Globus pallidus (tissue), 1 donor: ENCODE data around the gene VPS37D.
"Not testable (repeated sequence)": the region's sequence is repeated elsewhere in the genome, so short reads cannot be mapped to it uniquely, and the experiment has no call there.

ENCODE experiments used
- DNase-seq: peaks from one replicate; pipeline ENCODE4 v3.0.0-alpha.2; 2015; ENCODE audit warnings: low spot score

VPS37D gene

DNA sequence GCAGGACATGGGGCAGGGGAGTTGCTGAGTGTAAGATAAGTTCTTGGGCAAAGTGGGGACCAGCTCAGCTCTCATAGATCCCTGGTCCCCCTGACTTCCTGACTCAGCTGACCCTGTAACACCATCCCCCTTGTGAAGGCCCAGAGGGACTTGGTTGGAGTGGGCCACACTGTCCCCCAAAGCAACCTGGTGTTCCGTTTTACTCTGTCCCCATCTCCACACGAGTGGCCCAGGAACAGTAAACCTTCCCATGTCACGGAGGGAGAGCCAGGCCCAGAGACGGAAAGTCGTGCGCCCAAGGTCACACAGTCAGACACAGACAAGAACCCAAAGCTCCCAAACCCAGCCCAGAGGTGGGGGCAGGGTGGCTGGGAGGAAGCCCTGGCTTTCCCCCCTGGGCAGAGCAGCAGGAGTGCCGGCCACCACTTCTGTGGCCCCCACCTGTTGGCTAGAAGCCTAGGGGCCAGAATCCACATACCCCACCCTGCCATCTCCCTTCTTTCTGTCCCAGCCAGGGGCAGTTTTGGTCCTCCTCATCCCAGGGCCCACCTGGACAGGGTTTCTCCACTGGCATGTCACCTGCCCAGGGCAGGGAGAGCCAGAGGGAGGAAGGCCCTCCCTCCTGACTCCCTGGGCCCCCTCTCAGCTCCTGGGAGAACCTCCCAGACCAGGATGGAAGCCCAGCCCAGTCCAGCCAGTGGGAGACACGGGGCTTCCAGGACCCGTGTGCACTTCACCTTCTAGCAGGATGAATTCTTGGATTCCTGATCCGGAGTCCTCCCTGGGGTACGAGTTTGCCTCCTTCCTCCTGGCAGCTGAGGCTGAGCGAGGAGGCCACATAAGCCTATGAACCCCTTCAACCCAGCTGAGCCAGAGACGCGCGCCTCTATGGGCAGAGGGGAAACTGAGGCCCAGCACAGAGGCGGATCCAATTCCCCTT, 20.6 kb upstream of the VPS37D start:
- DNase-seq = no peak

DNA sequence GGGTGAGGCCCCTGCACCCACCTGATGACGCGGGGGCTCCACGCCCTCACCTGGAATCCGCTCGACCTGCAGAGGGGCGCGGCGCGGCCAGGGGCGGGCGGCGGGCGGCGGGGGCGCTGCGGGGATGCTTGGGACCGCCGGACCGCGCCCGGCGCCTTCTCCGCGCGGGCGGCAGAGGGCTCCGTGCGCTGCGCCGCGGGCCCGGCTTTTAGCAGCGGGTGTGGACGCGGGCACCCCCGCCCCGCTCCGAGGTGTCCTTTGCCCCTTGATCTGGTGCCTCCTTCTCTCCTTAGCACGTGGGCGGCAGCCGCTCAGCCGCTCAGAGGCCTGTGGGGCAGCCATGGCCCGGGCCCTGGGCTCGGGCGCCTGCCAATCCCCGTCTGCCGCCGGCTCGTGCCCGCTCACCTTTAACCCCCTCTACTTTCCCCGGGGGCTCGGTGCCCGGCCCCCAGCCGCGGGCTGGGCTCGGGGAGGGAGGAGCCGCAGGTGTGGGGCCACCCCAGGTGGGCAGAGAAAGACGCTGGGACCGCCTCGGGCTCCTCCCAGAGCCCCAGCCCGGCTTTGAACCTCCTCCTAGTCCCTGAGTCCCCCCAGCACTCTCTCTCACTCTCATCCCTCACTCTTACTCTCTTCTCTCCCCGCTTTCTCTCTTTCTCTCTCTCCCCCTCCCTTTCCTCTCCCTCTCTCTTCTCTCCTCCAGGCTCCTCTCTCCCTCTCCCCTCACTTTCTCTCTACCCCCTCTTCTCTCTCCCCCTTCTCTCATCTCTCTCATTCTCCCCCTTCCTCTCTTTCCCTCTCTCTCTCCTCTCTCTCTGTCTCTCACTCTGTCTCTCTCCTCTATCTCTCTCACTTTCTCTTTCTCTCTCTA, 19.7 kb upstream of the VPS37D start:
- no peak for DNase-seq

DNA sequence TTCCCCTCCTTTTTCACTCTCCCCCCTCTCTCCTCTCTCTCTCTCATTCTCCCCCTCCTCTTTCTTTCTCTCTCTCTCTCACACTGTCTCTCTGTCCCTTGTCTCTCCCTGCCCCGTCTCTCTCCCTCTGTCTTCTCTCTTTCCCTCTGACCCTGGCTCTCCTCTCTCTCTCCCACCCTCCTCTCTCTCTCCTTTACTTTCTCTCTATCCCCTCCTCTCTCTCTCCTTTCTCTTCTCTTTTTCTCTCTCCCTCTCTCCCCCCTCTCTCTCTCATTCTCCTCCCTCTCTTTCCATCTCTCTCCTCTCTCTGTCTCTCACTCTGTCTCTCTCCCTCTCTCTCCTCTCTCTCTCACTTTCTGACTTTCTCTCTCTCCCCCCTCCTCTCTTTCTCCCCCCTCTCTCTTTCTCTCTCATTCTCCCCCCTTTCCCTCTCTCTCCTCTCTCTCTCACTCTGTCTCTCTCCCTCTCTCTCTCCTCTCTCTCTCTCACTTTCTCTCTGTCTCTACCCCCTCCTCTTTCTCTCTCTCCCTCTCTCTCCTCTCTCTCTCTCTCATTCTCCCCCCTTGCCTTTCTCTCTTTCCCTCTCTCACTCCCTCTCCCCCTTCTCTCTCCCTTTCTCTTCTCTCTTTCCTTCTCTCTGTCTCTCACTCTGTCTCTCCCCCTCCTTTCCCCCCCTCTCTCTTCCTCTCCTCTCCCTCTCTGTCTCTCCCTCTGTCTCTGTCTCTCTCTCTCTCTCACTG, 18.9 kb upstream of the VPS37D start:
- no peak for DNase-seq

DNA sequence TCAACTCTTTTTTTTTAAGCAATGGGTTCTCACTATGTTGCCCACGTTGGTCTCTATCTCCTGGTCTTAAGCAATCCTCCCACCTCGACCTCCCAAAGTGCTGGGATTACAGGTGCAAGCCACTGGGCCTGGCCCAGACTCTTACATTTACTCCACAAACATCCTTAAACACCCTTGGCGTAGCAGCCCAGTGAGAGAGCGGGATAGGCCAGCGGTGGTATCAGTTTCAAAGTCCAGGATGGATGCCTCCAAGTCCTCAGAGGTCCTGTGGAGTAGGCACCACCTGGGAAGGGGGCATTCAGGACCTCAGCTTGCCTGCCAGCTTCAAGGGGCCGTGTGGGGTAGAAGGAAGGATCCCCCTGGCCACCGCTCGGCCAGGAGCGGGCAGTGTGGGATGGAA, 18.1 kb upstream of the VPS37D start:
- DNase-seq = no peak

DNA sequence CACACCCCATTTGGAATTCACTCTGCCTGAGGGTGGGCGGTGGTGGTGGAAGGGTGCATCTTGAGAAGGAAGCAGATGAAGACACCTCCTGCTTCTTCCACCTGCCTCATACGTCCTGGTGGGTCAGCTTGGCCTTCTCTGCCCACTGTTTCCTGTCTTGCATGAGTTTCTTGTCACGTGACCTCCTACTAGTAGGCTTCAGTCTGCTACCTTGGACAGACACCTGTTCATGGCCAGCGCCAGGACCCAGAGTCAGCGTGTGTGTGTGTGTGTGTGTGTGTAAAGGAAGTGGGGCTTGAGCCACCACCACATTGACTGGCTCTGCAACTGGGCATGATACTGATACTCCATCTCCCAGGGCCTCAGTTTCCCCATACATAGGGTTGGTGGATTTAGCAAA, 17.1 kb upstream of the VPS37D start:
- no peak for DNase-seq

DNA sequence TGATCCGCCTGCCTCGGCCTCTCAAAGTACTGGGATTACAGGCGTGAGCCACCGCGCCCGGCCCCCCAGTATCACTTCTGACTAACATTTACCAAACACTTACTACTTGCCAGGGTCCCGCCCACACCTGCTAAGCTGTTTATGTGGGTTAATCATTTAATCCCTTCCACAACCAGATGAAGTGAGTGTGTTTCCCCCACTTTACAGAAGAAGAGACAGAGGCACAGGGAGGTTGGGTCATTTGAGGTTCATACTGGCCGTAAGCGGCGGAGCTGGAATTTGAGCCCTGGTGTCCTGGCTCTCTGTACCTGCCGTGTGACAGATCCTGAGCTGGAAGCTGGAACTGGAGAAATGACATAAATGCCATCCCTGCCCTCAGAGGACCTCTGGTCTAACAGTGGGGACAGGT, 15.1 kb upstream of the VPS37D start:
- no peak for DNase-seq

DNA sequence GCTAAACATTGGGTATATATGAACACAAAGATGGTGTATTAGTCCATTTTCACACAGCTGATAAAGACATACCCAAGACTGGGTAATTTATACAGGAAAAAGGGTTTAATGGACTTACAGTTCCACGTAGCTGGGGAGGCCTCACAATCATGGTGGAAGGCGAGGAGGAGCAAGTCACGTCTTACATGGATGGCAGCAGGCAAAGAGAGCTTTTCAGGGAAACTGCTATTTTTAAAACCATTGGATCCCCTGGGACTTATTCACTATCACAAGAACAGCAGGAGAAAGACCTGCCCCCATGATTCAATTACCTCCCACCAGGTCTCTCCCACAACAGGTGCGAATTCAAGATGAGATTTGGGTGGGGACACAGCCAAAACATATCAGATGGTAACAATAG, 12.3 kb upstream of the VPS37D start:
- DNase-seq = not testable (repeated sequence)

DNA sequence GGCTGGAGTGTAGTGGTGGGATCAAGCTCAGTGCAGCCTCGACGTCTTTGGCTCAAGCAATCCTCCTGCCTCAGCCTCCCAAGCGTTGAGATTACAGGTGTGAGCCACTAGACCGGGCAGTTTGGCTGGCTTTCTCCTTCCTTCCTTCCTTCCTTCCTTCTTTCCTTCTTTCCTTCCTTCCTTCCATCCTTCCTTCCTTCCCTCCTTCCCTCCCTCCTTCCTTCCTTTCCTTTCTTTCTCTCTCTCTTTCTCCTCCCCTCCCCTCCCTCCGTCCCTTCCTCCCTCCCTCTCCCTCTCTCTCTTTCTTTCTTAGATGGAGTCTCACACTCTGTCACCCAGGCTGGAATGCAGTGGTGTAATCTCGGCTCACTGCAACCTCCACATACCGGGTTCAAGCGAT, 7.6 kb upstream of the VPS37D start:
- no peak for DNase-seq

DNA sequence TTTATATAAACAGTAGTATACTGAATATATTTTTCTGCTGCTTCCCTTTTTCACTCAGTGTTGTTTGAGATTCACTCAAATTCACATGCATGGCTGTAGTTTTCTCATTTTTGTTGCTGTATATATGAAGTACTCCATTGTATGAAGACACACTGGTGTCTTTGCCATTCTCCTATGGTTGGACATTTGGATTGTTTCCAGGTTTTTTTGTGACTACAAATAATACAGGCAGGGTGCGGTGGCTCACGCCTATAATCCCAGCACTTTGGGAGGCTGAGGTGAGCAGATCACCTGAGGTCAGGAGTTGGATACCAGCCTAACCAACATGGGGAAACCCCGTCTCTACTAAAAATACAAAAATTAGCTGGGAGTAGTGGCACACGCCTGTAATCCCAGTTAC, 7.0 kb upstream of the VPS37D start:
- DNase-seq = not testable (repeated sequence)

DNA sequence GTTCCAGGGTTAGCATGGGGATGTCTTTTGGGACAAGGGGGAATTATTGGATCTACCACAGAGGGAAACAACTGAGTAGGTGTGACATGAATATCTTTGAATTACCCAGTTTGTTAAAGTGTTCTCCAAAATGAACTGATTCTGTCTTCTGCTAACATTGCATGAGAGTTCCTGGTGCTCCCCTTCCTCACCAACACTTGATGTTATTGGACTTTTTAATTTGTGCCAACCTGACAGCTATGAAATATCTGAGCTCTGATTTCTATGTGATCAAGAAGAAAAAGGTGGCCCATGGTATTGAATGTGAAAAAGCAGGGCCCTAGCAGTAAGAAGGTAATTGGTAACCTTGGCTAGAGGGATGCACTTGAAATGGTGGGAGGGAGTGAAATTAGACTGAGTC, 4.6 kb upstream of the VPS37D start:
- DNase-seq = no peak

DNA sequence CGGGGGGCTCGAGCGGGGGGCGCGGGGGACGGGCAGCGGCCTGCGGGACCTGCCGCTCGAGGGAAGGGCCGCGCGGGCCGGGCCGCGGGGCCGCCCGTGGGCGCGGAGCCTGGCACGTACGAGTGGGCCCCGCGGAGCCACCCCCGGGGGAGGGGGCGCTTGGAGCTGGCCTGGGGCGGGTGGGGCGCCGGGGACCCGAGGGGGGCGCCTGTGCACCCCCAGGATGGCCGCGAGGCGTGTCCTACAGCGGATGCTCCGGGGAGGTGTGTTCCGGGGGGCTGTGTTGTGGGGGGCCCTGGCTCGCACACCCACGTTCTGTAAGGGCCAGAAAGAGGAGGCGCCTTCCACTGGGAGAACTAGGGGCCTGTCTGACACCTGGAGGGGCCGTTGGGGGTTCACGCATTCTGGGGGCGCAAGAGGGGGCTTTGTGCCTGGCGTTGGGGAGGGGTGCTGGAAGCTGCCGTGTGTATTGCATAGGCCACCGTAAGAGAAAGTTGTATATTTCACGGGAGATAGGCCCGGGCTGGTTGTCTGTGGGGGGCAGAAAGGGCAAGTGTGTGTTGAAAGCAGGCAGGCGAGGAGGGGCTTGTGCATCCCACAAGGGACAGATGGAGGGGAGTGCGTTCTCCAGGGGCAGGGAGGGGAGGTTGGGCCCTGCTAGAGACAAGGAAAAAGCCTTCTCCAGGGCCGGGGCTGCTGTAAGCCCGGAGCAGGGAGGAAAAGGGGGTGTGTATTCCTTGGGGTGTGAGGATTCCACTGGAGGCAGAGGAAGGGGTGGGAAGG, 663 bp downstream of the VPS37D start:
- no peak for DNase-seq

DNA sequence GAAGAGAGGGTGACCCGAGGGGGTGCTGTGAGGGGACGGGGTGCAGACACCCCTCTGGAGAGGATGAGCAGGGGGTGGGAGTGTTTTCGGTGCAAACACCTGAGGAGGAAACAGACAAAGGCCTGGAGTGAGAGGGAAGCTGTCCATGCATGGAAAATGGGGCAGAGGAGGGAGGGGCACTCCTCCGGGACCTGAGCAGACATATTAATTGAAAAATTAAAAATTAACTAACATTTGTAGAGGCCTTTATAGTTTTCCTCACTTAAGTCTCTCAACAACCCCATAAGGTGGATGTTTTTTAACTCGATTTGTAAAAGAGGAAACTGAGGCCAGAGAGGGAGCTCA, 1.2 kb downstream of the VPS37D start:
- DNase-seq = no peak

DNA sequence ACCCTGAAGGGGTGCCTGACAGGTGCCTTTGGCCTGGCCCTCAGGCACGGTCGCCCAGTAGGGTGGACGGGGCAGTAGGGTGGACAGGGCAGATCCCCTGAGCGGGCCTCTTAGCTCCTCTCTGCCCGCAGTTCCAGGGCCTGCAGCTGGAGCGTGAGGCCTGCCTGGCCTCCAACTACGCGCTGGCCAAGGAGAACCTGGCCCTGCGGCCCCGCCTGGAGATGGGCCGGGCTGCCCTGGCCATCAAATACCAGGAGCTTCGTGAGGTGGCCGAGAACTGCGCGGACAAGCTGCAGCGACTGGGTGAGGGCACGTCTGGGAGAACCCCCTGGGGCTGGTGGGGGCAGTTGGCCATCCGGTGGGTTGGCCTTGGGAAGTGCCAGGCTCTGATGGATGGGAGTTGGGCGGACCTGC, 1.7 kb downstream of the VPS37D start:
- no peak for DNase-seq

DNA sequence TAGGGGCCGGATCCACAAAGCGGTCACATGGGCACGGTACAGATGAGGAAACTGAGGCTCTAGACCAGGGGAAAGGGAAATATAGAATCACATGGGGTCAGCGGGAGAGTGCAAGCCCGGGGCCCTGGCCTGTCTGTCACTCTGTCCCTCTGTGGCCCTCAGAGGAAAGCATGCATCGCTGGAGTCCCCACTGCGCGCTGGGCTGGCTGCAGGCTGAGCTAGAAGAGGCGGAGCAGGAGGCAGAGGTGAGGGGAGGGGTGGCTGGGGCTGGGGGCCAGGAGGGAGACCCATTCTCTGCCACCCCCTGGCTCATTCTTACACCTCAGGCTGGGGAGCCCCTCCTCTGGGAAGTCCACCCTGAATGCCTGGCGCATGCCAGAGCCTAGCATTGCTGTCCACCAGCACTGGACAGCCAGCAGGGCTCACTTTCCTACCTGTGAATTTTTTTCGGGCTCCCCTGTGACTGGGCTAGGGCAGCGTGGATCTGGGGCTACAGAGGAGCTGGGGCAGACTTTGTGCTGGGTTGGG, 2.3 kb downstream of the VPS37D start:
- DNase-seq = no peak

DNA sequence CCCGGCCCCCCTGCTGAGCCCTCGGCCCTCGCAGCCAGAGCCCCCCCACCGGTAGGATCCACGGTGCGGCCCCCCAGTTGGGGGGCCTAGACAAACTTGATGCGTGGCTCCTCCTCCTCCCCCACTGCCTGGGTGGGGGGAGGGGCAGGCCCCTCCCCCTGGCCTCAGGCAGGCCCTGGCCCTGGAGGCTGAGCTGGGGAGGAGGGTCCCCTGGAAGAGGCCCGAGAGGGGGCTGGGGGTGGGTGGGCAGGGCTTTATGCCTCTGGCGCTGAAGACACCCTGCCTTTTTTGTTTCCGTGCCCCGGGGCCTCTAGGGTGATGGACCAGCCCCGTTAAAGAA, 3.7 kb downstream of the VPS37D start:
- no peak for DNase-seq

DNA sequence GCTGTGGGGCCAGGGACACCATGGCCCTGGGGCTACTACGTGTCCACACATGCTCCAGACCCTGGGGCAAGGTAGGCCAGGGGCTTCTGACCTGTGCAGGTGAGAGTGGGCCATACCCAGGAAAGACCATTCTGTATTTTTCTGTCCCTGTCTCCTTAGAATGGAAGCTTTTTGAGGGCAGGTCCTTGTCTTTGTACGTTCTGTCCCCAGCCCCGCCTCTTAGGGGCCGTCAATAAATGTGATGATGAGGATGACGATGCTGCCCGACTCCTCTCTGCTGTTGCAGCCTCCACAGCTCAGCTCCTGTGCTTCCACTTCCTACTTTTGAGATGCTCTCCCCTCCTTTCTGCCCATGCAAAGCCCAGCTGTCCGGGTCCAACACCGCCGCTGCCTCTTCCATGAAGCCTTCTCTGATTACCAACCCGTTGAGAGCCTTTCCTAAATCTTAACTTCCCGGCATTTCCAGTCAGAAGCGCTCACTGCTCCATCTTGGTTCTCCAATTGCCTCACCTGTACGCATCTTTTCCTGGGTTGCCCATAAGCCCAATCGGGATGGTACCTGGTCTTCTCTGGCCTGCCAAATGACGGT, 4.3 kb downstream of the VPS37D start:
- DNase-seq = no peak

DNA sequence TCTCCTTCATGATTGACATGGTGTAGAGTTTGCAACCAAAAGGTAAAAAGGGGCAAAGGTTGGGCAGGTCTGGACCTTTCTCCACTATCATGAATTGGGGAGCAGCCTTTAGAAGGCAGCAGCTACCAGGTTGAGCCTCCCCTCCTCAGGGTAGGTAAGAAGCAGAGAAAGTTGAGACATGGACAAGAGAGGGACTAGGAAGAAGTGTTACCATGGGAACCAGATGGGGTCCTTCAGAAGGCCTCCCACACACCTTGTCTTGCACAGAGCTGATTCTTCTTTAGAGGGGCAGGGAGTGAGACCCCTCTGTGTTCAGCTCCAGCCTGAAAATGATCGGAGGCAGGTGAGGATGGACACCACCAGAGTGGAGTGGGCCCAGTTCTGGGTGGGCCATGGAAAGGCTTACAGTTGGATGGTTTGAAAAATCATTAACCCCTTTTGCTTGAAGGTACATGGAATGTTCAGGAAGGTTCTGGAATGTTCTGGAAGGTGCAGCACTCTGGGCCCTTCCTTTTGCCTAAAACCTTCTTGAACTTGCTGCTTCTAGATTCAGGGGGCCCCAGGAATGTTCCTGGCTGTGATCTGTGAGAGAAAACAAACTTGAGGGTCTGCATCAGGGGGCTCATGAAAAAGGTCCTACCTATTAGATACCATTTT, 7.0 kb downstream of the VPS37D start:
- no peak for DNase-seq

DNA sequence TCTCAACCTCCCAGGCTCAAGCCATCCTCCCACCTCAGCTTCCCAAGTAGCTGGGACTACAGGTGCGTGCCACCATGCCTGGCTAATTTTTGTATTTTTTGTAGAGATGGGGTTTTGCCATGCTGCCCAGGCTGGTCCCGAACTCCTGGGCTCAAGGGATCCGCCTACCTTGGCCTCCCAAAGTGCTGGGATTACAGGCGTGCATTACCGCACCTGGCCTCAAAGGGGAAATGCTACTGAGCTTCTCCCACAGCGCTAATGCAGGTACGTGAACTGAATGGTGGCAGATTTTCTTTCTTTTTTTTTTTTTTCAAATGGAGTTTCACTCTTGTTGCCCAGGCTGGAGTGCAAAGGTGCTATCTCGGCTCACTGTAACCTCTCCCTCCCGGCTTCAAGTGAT, 8.4 kb downstream of the VPS37D start:
- DNase-seq = not testable (repeated sequence)

DNA sequence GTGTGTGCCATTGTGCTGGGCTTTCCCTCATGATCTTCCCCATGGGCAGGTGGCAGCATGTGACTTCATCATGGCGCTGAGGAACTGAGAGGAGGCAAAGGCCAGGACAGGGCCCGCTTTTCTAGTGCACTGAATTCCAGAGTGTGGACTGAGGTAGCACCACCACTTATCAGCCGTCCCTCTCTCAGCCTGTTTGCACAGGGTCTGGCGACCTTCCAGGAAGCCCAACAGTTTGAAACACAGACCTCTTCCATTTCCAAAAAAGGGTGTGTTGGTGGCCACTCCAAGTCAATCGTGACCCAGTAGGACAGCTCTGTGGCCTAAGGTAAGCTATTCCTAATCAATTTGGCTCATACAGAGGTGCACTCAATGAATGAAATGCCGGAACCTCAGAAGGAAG, 11.2 kb downstream of the VPS37D start:
- no peak for DNase-seq

DNA sequence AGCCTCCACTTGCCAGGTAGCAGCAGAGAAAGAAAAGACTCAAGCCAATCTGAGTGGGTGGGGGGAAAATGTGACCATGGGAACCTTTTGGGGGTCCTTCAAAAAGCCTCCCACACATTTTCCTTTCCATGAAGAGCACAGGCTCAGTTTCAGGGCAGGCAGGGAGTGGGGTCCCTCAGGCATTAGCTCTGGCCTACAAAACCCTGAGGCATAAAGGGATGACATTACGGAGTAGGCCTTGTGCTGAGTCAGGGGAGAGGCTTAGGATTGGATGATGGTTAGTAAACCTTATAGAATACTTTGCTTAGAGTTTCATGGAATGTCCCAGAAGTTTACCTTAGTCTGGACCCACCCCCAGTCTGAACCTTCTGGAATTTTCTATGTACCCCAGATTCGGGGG, 12.1 kb downstream of the VPS37D start:
- no peak for DNase-seq

DNA sequence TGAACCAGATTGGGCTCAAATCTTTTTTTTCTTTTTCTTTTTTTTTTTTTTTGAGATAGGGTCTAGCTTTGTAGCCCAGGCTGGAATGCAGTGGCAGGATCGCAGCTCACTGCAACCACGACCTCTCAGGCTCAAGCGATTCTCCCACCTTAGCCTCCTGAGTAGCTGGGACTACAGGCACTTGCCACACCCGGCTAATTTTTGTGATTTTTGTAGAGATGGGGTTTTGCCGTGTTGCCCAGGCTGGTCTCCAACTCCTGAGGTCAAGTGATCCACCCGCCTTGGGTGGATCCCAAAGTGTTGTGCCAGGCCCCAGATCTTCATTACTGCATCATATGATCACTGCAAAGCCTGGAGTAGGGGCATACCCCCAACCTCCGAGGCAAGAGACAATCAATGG, 12.9 kb downstream of the VPS37D start:
- DNase-seq = no peak
